K562 (cell line): ENCODE measurements around the gene RALB.

Source experiments
- POLR2AphosphoS5 ChIP-seq: IDR thresholded peaks from 2 replicates; pipeline ENCODE4 v1.6.1; 2011; ENCODE audit warnings: mild to moderate bottlenecking, low read depth, low read length, moderate library complexity; ENCODE audit not compliant: control insufficient read depth, insufficient read depth
- RFX5 ChIP-seq: IDR thresholded peaks from 2 replicates; pipeline ENCODE4 v1.6.1; 2011; ENCODE audit warnings: low read depth, mild to moderate bottlenecking, improper control_type of control experiment, low read length
- SPI1 ChIP-seq: IDR thresholded peaks from 2 replicates; pipeline ENCODE4 v1.6.1; 2011; ENCODE audit warnings: low read depth, low read length, control low read depth, borderline replicate concordance

GRCh38 chr2:120206022-120206581, 46.5 kb upstream of the RALB start:
- TF ChIP-seq SPI1 (no peak), RFX5 (no peak), POLR2AphosphoS5 (no peak)
